WTC11 (cell line): ENCODE data around the gene CPOX. TPM values are rescaled to one million over a fixed set of nuclear protein-coding genes. Genes with fewer than 3 reads are reported as not detected.

Experiments used
- ATAC-seq: fragments of 200-7000 bp; cut with Tn5 transposase; 2 replicates; pipeline ENCODE4 v1.10.0; 2021; ENCODE audit warnings: mild to moderate bottlenecking, moderate library complexity
- CTCF ChIA-PET: fragments of 300-600 bp; sonication (Branson Sonifier 250); formaldehyde crosslinking; loops from one replicate; lab custom pipeline; 2021; ENCODE audit warnings: antibody characterized with exemption; lab: Charles Lee
- POLR2A ChIA-PET: fragments of 350-600 bp; sonication (Branson Sonifier 250); formaldehyde crosslinking; loops from one replicate; lab custom pipeline; 2021; ENCODE audit warnings: antibody characterized with exemption; lab: Charles Lee
- DNase-seq: peaks from one replicate; pipeline ENCODE4 v3.0.0; 2021; ENCODE audit warnings: low spot score
- H3K27ac Mint-ChIP-seq: 2 replicates; pipeline ENCODE4 v1.8.0; 2021; ENCODE audit warnings: mixed read lengths
- H3K27me3 Mint-ChIP-seq: 2 replicates; pipeline ENCODE4 v1.8.0; 2021; ENCODE audit warnings: low read depth, mild to moderate bottlenecking, moderate library complexity, mixed read lengths
- H3K36me3 Mint-ChIP-seq: 2 replicates; pipeline ENCODE4 v1.8.0; 2021; ENCODE audit warnings: mixed read lengths
- H3K4me1 Mint-ChIP-seq: 2 replicates; pipeline ENCODE4 v1.8.0; 2022; ENCODE audit warnings: mixed read lengths
- H3K4me3 Mint-ChIP-seq: 2 replicates; pipeline ENCODE4 v1.8.0; 2021; ENCODE audit warnings: mild to moderate bottlenecking, moderate library complexity, mixed read lengths
- H3K9me3 Mint-ChIP-seq: 2 replicates; pipeline ENCODE4 v1.8.0; 2021; ENCODE audit warnings: mixed read lengths
- AFF4 ChIP-seq: sonication (generic); formaldehyde crosslinking; IDR thresholded peaks from 2 replicates; pipeline ENCODE4 v1.8.1; 2023; ENCODE audit warnings: mild to moderate bottlenecking, missing genetic modification reagents, borderline replicate concordance
- ARID4B ChIP-seq: sonication (generic); formaldehyde crosslinking; IDR thresholded peaks from 2 replicates; pipeline ENCODE4 v1.8.0; 2023; ENCODE audit warnings: missing genetic modification reagents, mild to moderate bottlenecking, borderline replicate concordance
- ATF2 ChIP-seq: sonication (generic); formaldehyde crosslinking; IDR thresholded peaks from 2 replicates; pipeline ENCODE4 v1.8.1; 2022; ENCODE audit warnings: low read depth, missing genetic modification reagents, borderline replicate concordance
- ATF3 ChIP-seq: sonication (generic); formaldehyde crosslinking; conservative IDR thresholded peaks from 2 replicates; pipeline ENCODE4 v1.8.1; 2022; ENCODE audit warnings: mild to moderate bottlenecking, missing genetic modification reagents
- CREB1 ChIP-seq: sonication (generic); formaldehyde crosslinking; IDR thresholded peaks from 2 replicates; pipeline ENCODE4 v1.8.0; 2023; ENCODE audit warnings: mild to moderate bottlenecking, missing genetic modification reagents
- ERG ChIP-seq: fragments of 250-450 bp; sonication (Bioruptor Pico); IDR thresholded peaks from 2 replicates; pipeline ENCODE4 v1.8.0; 2021; ENCODE audit warnings: mild to moderate bottlenecking
- ETV6 ChIP-seq: sonication (generic); formaldehyde crosslinking; IDR thresholded peaks from 2 replicates; pipeline ENCODE4 v1.8.1; 2022; ENCODE audit warnings: mild to moderate bottlenecking, missing genetic modification reagents
- MAX ChIP-seq: sonication (generic); formaldehyde crosslinking; IDR thresholded peaks from 2 replicates; pipeline ENCODE4 v1.8.0; 2022; ENCODE audit warnings: mild to moderate bottlenecking, missing genetic modification reagents
- MXD4 ChIP-seq: fragments of 250-450 bp; sonication (Bioruptor Pico); IDR thresholded peaks from 2 replicates; pipeline ENCODE4 v1.8.0; 2021; ENCODE audit warnings: mild to moderate bottlenecking, moderate library complexity, borderline replicate concordance
- NR1H2 ChIP-seq: sonication (generic); formaldehyde crosslinking; IDR thresholded peaks from 2 replicates; pipeline ENCODE4 v1.9.0; 2021; ENCODE audit warnings: mild to moderate bottlenecking, moderate library complexity, missing genetic modification reagents
- NR2C2 ChIP-seq: sonication (generic); formaldehyde crosslinking; IDR thresholded peaks from 2 replicates; pipeline ENCODE4 v1.8.0; 2022; ENCODE audit warnings: mild to moderate bottlenecking, missing genetic modification reagents
- PREB ChIP-seq: sonication (generic); formaldehyde crosslinking; IDR thresholded peaks from 2 replicates; pipeline ENCODE4 v1.8.1; 2022; ENCODE audit warnings: mild to moderate bottlenecking, missing genetic modification reagents, moderate library complexity, borderline replicate concordance
- SOX15 ChIP-seq: fragments of 250-450 bp; sonication (Bioruptor Pico); IDR thresholded peaks from 2 replicates; pipeline ENCODE4 v1.9.0; 2021; ENCODE audit warnings: mild to moderate bottlenecking
- TCF7 ChIP-seq: sonication (generic); formaldehyde crosslinking; IDR thresholded peaks from 2 replicates; pipeline ENCODE4 v1.8.0; 2022; ENCODE audit warnings: mild to moderate bottlenecking, low read depth, missing genetic modification reagents, moderate library complexity
- TEAD1 ChIP-seq: sonication (generic); formaldehyde crosslinking; IDR thresholded peaks from 2 replicates; pipeline ENCODE4 v1.8.0; 2022; ENCODE audit warnings: mild to moderate bottlenecking, missing genetic modification reagents
- ZBTB43 ChIP-seq: sonication (generic); formaldehyde crosslinking; IDR thresholded peaks from 2 replicates; pipeline ENCODE4 v1.8.1; 2023; ENCODE audit warnings: mild to moderate bottlenecking, missing genetic modification reagents
- ZNF423 ChIP-seq: fragments of 250-450 bp; sonication (Bioruptor Pico); IDR thresholded peaks from 2 replicates; pipeline ENCODE4 v2.1.2; 2022; ENCODE audit warnings: mild to moderate bottlenecking, moderate library complexity
- ZNF512 ChIP-seq: sonication (generic); formaldehyde crosslinking; IDR thresholded peaks from 2 replicates; pipeline ENCODE4 v1.8.1; 2022; ENCODE audit warnings: missing genetic modification reagents, borderline replicate concordance
- total RNA-seq: library from RNA; stranded (reverse); gene quantifications from 3 replicates; pipeline ENCODE4 v1.2.3, GENCODE V29; 2021

CPOX gene
- total RNA-seq, 1 experiment from 2014 or later, result 33.4 TPM

- TF ChIP-seq AFF4 (CRISPR knock-in tag) (no peak), SOX15 (CRISPR knock-in tag) (no peak), PREB (no peak), TEAD1 (CRISPR knock-in tag) (no peak), MXD4 (CRISPR knock-in tag) (no peak)
- TF ChIP-seq, all 79 proteins: peak for 0
Measured at GRCh38 chr3:98581474-98581873, 11.9 kb downstream of the CPOX start (continued).

- CTCF ChIA-PET, result no interaction called here
- H3K36me3 Mint-ChIP-seq, result peaks cover 68% of the 10 kb centered on the region
- no peak overlapping the region for H3K27ac Mint-ChIP-seq
- no peak for TF ChIP-seq ETV6 (CRISPR knock-in tag)
- TF ChIP-seq ARID4B, result no peak
- TF ChIP-seq ATF2, result no peak
- no peak for TF ChIP-seq ERG (CRISPR knock-in tag)
- TF ChIP-seq ZNF423 (CRISPR knock-in tag), result no peak
- TF ChIP-seq TCF7 (CRISPR knock-in tag), result no peak
- no peak for TF ChIP-seq NR2C2 (CRISPR knock-in tag)
- TF ChIP-seq ZBTB43 (CRISPR knock-in tag), result no peak
- TF ChIP-seq NR1H2 (CRISPR knock-in tag), result no peak
- TF ChIP-seq MAX, result no peak
- no peak for TF ChIP-seq ATF3
- no peak for TF ChIP-seq ZNF512 (CRISPR knock-in tag)
- no peak for TF ChIP-seq CREB1 (CRISPR knock-in tag)
- no peak for TF ChIP-seq SOX15 (CRISPR knock-in tag)
Measured at GRCh38 chr3:98580401-98581386, 12.7 kb downstream of the CPOX start.

More at GRCh38 chr3:98580401-98581386, 12.7 kb downstream of the CPOX start:
- POLR2A ChIA-PET, result no interaction called here
- DNase-seq (no peak), ATAC-seq (no peak)
- H3K27me3 Mint-ChIP-seq, result no peaks in the 10 kb centered on the region
- peaks cover 5% of the 10 kb centered on the region for H3K4me1 Mint-ChIP-seq
- no peak overlapping the region for H3K4me3 Mint-ChIP-seq
- no peaks in the 10 kb centered on the region for H3K9me3 Mint-ChIP-seq
